Measurements from ENCODE around the gene SH3D19.
"Not testable (repeated sequence)": the region's sequence is repeated elsewhere in the genome, so short reads cannot be mapped to it uniquely, and the experiment has no call there.

The SH3D19 gene

GRCh38 chr4:151276787-151277562, 48.4 kb downstream of the SH3D19 start, which contains the start of gene PRSS48:
Gene PRSS48, plus strand, starts transcription at chr4:151277161. Its CDS starts 12 bp downstream, at chr4:151277173.
- peak; percentile 75 for DNase-seq (ENCODE audit: low spot score)

- DNase-seq (ENCODE audit: low spot score) = not testable (repeated sequence)
These were observed 56.5 kb downstream of the SH3D19 start for GRCh38 chr4:151268905-151269304.

- DNase-seq (ENCODE audit: low spot score) = no peak
These were observed 57.4 kb downstream of the SH3D19 start for GRCh38 chr4:151267822-151268535.

GRCh38 chr4:151267104-151267503, 58.3 kb downstream of the SH3D19 start:
- no peak for DNase-seq (ENCODE audit: low spot score)

GRCh38 chr4:151266497-151266896, 58.9 kb downstream of the SH3D19 start:
- no peak for DNase-seq (ENCODE audit: low spot score)

GRCh38 chr4:151263455-151263854, 62.0 kb downstream of the SH3D19 start:
- DNase-seq (ENCODE audit: low spot score) = no peak

- no peak for DNase-seq (ENCODE audit: low spot score)
These were observed 64.9 kb downstream of the SH3D19 start for GRCh38 chr4:151260526-151260925.

- no peak for DNase-seq (ENCODE audit: low spot score)
These were observed 65.7 kb downstream of the SH3D19 start for GRCh38 chr4:151259752-151260151.

GRCh38 chr4:151257704-151258103, 67.7 kb downstream of the SH3D19 start:
- DNase-seq (ENCODE audit: low spot score) = no peak

- no peak for DNase-seq (ENCODE audit: low spot score)
These were observed 69.3 kb downstream of the SH3D19 start for GRCh38 chr4:151256134-151256533.

GRCh38 chr4:151255680-151256079, 69.7 kb downstream of the SH3D19 start:
- DNase-seq (ENCODE audit: low spot score) = not testable (repeated sequence)

GRCh38 chr4:151255226-151255625, 70.2 kb downstream of the SH3D19 start:
- DNase-seq (ENCODE audit: low spot score) = not testable (repeated sequence)

GRCh38 chr4:151251603-151252304, 73.7 kb downstream of the SH3D19 start:
- DNase-seq (ENCODE audit: low spot score) = no peak

GRCh38 chr4:151250706-151251105, 74.7 kb downstream of the SH3D19 start:
- DNase-seq (ENCODE audit: low spot score) = no peak

- no peak for DNase-seq (ENCODE audit: low spot score)
These were observed 76.9 kb downstream of the SH3D19 start for GRCh38 chr4:151248519-151248918.

GRCh38 chr4:151247395-151247794, 78.0 kb downstream of the SH3D19 start:
- no peak for DNase-seq (ENCODE audit: low spot score)

GRCh38 chr4:151246742-151247141, 78.7 kb downstream of the SH3D19 start:
- DNase-seq (ENCODE audit: low spot score) = no peak

GRCh38 chr4:151242305-151242704, 83.1 kb downstream of the SH3D19 start:
- no peak for DNase-seq (ENCODE audit: low spot score)

- no peak for DNase-seq (ENCODE audit: low spot score)
These were observed 85.8 kb downstream of the SH3D19 start for GRCh38 chr4:151239608-151240007.

GRCh38 chr4:151238477-151238876, 86.9 kb downstream of the SH3D19 start:
- DNase-seq (ENCODE audit: low spot score) = no peak

GRCh38 chr4:151236036-151236435, 89.4 kb downstream of the SH3D19 start:
- DNase-seq (ENCODE audit: low spot score) = no peak

GRCh38 chr4:151235373-151235772, 90.0 kb downstream of the SH3D19 start:
- not testable (repeated sequence) for DNase-seq (ENCODE audit: low spot score)

GRCh38 chr4:151233600-151233999, 91.8 kb downstream of the SH3D19 start:
- DNase-seq (ENCODE audit: low spot score) = no peak

Data from D341Med (cell line).